GM12875 (cell line): ENCODE data around the gene SLC45A3.
"Not testable (repeated sequence)": the region's sequence is repeated elsewhere in the genome, so short reads cannot be mapped to it uniquely, and the experiment has no call there.

Experiments
- H3K4me3 ChIP-seq: one replicate; pipeline ENCODE4 v1.5.1; 2011; ENCODE audit warnings: low read depth, low read length, control low read depth
- TF ChIP-seq, protein P1 (sequence below): IDR thresholded peaks from 2 replicates; pipeline ENCODE4 v1.5.1; 2011; ENCODE audit warnings: low read depth, mild to moderate bottlenecking, control low read depth, inconsistent platforms, low read length, moderate library complexity, borderline replicate concordance; ENCODE audit not compliant: insufficient read depth

SLC45A3 gene, protein sequence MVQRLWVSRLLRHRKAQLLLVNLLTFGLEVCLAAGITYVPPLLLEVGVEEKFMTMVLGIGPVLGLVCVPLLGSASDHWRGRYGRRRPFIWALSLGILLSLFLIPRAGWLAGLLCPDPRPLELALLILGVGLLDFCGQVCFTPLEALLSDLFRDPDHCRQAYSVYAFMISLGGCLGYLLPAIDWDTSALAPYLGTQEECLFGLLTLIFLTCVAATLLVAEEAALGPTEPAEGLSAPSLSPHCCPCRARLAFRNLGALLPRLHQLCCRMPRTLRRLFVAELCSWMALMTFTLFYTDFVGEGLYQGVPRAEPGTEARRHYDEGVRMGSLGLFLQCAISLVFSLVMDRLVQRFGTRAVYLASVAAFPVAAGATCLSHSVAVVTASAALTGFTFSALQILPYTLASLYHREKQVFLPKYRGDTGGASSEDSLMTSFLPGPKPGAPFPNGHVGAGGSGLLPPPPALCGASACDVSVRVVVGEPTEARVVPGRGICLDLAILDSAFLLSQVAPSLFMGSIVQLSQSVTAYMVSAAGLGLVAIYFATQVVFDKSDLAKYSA

DNA sequence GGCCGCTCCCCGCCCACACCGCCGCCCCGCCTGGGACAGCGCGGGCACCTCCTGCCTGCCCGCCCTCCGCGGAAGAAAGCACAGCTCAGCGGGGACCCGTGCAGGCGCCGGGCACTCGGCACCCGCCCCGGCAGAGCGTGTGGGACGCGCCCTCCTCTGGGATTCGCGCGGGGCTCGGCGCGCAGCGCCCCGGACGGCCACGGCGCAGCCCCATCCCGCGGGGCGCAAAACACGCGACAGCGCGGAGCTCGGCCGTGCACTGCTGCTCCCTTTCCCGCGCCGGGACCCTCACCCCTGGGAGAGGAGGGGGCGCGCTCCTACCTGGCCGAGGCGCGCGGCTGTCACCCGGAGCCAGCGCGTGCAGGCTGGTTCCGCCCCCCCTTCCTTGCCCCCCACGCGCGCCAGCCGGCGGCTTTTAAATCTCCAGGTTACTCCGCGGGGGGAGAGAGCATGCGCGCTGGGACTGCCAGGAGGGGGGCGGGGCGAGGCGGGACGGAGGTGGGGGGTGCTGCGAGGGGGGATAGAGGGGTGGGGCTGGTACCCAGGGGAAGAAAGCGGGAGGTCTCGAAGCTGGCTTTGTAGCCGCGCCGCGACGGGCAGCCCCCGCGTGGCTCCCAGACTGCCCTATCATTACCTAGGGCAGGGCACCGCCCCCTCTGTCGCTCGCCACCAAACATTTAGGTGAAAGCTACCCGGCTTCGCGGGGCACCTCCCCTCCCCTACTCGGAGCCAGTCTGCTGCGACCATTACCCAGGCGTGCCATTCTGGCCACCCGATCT, at the start of gene SLC45A3:
Gene SLC45A3, minus strand, starts transcription at position 437 of the 779 bp plus-strand sequence. CDS start 15,853 bp downstream, outside the sequence.
- TF ChIP-seq, protein P1, sequence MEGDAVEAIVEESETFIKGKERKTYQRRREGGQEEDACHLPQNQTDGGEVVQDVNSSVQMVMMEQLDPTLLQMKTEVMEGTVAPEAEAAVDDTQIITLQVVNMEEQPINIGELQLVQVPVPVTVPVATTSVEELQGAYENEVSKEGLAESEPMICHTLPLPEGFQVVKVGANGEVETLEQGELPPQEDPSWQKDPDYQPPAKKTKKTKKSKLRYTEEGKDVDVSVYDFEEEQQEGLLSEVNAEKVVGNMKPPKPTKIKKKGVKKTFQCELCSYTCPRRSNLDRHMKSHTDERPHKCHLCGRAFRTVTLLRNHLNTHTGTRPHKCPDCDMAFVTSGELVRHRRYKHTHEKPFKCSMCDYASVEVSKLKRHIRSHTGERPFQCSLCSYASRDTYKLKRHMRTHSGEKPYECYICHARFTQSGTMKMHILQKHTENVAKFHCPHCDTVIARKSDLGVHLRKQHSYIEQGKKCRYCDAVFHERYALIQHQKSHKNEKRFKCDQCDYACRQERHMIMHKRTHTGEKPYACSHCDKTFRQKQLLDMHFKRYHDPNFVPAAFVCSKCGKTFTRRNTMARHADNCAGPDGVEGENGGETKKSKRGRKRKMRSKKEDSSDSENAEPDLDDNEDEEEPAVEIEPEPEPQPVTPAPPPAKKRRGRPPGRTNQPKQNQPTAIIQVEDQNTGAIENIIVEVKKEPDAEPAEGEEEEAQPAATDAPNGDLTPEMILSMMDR, result no peak
- H3K4me3 ChIP-seq, result peak within 1 kb of the TSS; percentile 59

DNA sequence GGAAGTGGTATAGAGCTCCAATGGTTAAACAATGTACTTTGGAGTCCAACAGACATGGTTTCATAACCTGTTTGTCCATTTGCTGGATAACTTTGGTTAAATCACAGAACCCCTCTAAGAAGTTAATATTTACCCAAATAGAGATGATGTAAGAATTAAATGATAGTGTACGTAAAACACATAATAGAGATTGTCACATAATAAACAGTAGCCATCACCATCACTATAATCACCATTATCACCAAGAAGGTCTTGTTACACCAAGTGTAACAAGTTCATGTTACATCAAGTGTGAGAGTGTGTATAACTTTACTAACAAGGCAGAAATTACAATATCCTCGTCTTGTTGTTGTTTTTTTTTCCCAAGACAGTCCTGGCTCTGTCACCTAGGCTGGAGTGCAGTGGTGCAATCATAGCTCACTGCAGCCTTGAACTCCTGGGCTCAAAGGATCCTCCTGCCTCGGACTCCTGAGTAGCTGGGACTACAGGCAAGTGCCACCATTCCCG, 46.4 kb upstream of the SLC45A3 start:
- H3K4me3 ChIP-seq, result no peak overlapping the region
- TF ChIP-seq, protein P1, result no peak

DNA sequence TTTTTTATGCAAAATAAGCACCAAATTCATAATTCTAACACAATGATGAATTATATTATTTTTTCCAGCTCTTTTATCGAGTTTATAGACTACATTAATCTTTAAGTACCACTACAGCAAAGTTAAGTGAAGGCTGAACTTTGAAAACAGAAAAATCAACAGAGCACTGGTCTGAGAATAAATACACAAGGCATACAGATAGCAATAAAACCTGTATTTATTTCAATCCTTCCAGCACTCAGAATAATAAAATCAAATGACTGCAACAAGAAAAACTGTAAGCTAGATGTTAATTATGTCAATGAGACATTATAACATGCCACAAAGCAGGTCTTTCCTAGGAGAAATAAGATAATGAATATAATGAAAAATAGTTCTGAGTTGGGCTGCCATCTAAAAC, 45.2 kb upstream of the SLC45A3 start:
- TF ChIP-seq, protein P1, result no peak
- no peak overlapping the region for H3K4me3 ChIP-seq

DNA sequence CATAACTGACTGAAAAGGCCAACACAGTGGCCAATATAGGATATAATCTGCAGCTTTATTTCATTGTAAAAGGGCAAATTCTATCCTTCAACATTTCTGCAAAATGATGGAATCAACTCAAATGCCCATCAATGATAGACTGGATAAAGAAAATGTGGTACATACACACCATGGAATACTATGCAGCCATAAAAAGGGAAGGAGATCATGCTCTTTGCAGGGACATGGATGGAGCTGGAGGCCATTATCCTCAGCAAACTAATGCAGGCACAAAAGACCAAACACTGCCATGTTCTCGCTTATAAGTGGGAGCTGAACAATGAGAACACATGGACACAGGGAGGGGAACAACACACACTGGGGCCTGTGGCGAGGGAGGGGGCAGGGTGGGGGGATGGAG, 40.4 kb upstream of the SLC45A3 start:
- not testable (repeated sequence) for H3K4me3 ChIP-seq

DNA sequence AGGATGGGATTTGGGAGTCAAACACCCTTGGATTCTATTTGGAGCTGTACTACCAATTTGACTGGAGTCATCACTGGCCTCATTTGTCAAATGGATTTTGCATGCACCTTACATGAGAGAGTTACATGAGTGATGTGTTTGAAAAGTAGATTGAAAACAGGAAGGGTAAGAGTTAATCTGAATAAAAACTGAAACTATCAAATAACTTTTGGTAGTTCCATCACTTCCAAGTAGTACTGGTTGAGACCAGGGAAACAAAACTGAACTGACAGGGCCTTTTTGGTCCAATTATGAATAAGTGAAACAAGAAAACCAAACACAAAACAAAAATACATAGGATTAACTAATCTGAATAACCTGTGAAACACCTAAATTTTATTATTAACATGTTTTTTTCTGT, 39.5 kb upstream of the SLC45A3 start:
- H3K4me3 ChIP-seq, result no peak overlapping the region

DNA sequence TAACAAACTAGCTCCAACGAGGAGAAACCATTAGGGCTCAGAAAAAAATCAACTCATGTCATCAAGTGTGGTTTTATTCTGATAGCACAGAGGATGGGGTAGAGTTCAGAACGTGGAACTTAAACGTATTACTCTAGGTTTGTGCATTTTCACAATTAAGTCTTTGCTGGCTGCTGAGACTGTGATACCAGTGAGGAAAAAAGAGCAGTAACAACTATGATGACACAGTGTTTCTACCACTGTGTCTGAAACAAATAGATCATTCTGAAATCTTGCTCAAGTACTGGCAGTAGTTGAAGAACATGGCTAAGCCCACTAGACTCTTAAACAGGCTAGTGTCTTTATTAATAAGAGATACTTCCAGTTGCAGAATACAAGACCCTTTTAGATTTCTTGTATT, 38.7 kb upstream of the SLC45A3 start:
- no peak overlapping the region for H3K4me3 ChIP-seq
- TF ChIP-seq, protein P1, result no peak

More for the DNA sequence above, 39.5 kb upstream of the SLC45A3 start:
- TF ChIP-seq, protein P1, result no peak

DNA sequence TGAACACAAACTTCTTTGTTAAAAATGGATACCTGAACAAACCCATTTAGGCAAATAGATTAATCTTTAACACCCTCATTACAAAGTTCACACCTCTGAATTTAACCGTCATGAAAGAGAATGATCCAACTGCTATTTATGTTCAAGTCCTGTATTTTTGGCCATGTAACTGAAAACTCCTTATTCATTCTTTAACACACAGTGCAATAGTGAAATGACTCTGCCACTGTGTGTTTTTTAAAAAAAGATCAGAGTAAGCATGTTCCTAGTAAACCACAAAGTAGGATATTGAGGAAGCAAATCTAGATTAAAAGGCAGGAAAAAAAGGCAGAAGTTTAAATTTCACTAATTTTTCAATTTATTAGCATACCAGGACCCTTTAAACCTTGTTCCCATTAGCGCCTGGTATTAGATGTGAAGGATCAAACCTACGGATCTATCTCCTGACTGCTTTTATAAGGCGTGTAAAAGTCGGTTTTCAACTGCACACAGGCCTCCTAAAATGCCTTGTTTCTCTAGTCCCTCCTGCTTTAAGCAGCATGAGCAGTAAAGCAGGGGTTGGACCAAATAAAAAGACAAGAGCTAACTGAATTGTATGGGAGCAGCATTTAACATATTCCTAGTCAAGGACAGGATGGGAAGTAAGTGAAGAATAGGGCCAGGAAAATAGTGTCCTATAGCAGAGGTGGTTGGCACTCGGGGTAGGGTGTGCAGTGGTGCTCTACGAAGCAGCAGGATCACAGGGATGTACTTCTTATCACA, 36.2 kb upstream of the SLC45A3 start:
- no peak overlapping the region for H3K4me3 ChIP-seq
- TF ChIP-seq, protein P1, result no peak
